Psoas muscle (tissue), 8 donors: ENCODE measurements around the gene DOHH. TPM values are rescaled to one million over a fixed set of nuclear protein-coding genes. Genes with fewer than 3 reads are reported as not detected.

Experiments used
- ATAC-seq, 4 donors: fragments of 200-7000 bp; cut with Tn5 transposase; one replicate each; pipeline ENCODE4 v1.9.1; 2020; ENCODE audit warnings: moderate library complexity in 3 of 4, mild to moderate bottlenecking in 2 of 4
- DNase-seq, 2 donors: peaks; one replicate each; pipeline ENCODE4 v3.0.0-alpha.2; 2020
- H3K27ac ChIP-seq: fragments of 200-600 bp; one replicate; pipeline ENCODE4 v1.8.0; 2022
- H3K27me3 ChIP-seq, 3 donors: fragments of 200-600 bp in 1 of 3; one replicate each; pipeline versions ENCODE4 v1.6.1 to v1.8.0; 2013 to 2022; ENCODE audit warnings: low read length in 2 of 3, mild to moderate bottlenecking in 2 of 3, moderate library complexity in 1 of 3; ENCODE audit not compliant: insufficient read depth in 3 of 3
- H3K36me3 ChIP-seq, 2 donors: fragments of 200-600 bp in 1 of 2; one replicate each; pipeline versions ENCODE4 v1.6.1 to v1.8.0; 2013 to 2022; ENCODE audit warnings: low read depth in 1 of 2, mild to moderate bottlenecking in 1 of 2, moderate library complexity in 1 of 2; ENCODE audit not compliant: insufficient read depth in 1 of 2
- H3K4me1 ChIP-seq: fragments of 200-600 bp; one replicate; pipeline ENCODE4 v1.8.0; 2022
- H3K4me3 ChIP-seq: fragments of 200-600 bp; one replicate; pipeline ENCODE4 v1.8.0; 2022; ENCODE audit warnings: mild to moderate bottlenecking
- H3K9me3 ChIP-seq: fragments of 200-600 bp; one replicate; pipeline ENCODE4 v1.8.0; 2022
- WGBS, 3 donors: extraction: QIAGEN DNeasy Blood & Tissue Kit; methylation state at CpG; one replicate each; pipeline versions ENCODE4 v1.1.6 to v1.1.7; 2013; 5-methylcytosine and 5-hydroxymethylcytosine counted together
- intact Hi-C, 2 donors: fragments of 100-400 bp; cut with DNase I; formaldehyde crosslinking; loops; one replicate each; pipeline versions ENCODE4 v1.11.0 to v1.14.2; 2022
- polyA plus RNA-seq, 3 donors: library from polyadenylated mRNA; stranded (reverse); fragments of 200-250 nt; gene quantifications; one replicate each; pipeline ENCODE4 v1.2.3, GENCODE V29; 2013
- total RNA-seq, 4 donors: library from RNA; stranded (reverse); fragmentation: NEBNext Ultra II Directional in 2 of 4; extraction: Animal tissue kit (Norgen Biotek cat#: 25700) in 2 of 4; gene quantifications; one replicate each; pipeline versions ENCODE4 v1.2.1 to v1.2.4, GENCODE V29; 2021 to 2023
- TF ChIP-seq, protein P1 (sequence below): fragments of 200-600 bp; IDR thresholded peaks from one replicate; pipeline ENCODE4 v1.8.0; 2022; ENCODE audit warnings: antibody characterized with exemption
- donor health status: healthy with polysubstance abuse.
- donor health status: DM: no; HTN: no; CAD: no; lungs with moderate emphysema.
- donor health status: Bipolar disorder and iron deficiency.
- donor health status: healthy.
- donor health status: DM: yes; HTN: yes; CAD: no.
- donor health status: DM: no; HTN: no; CAD: no.
- donor health status: DM: no; HTN: no; CAD: no.
- donor health status: DM: yes; HTN: yes; CAD: no.

DOHH gene
- total and polyA plus RNA-seq, 7 donors = 11.5 to 54.3 (median 21.8) TPM

DNA sequence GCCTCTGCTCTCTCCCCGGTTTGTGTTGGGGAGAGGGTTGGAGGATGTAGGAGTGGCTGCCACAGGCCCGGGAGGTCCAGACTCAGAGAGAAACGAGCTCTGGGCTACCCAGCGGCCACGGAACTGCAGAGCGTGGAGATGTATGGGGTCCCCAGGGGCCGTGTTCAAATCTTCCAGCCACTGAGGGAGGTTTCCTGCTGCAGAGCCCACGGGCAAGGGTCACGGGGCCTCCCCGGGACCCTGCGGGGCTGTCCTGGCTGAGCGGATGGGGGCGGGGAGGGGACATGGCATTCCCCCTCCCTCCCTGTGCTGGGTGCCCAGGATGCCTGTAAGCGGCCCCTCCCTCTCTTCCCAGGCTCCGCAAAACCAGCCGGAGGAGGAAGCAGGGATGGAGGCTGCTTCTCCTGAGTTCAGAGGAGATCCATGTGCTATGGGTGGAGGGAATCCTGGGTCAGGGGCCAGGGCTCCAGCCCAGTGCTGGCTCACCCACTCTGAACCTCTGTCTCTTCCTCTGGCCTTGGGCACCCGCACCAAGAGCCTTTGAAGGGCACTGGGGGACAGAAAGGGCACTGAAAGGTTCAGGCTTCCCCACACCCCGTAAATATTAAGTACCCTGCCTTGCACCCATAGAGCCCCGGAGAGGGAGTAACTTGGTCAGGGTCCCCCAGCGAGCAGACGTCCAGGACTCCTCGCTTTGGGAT lies 42.8 kb downstream of the DOHH start:
- Histone ChIP-seq H3K9me3 (no peaks in the 10 kb centered on the region), H3K27ac (peak overlapping the region; percentile 71), H3K36me3 (peaks cover 7 to 68% of the 10 kb centered on the region in 2 donors), H3K4me1 (peaks cover 28% of the 10 kb centered on the region), H3K4me3 (no peak overlapping the region), H3K27me3 (no peaks in the 10 kb centered on the region)
- DNase-seq (no peak), ATAC-seq (peak in 1 of 4 donors; percentile 3)
- WGBS, 3 donors = 57 to 72% (median 61%) methylated on average over 19 to 22 of the region's 22 CpGs
- TF ChIP-seq, protein P1, sequence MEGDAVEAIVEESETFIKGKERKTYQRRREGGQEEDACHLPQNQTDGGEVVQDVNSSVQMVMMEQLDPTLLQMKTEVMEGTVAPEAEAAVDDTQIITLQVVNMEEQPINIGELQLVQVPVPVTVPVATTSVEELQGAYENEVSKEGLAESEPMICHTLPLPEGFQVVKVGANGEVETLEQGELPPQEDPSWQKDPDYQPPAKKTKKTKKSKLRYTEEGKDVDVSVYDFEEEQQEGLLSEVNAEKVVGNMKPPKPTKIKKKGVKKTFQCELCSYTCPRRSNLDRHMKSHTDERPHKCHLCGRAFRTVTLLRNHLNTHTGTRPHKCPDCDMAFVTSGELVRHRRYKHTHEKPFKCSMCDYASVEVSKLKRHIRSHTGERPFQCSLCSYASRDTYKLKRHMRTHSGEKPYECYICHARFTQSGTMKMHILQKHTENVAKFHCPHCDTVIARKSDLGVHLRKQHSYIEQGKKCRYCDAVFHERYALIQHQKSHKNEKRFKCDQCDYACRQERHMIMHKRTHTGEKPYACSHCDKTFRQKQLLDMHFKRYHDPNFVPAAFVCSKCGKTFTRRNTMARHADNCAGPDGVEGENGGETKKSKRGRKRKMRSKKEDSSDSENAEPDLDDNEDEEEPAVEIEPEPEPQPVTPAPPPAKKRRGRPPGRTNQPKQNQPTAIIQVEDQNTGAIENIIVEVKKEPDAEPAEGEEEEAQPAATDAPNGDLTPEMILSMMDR = no peak
- intact Hi-C loops = no loop called here

DNA sequence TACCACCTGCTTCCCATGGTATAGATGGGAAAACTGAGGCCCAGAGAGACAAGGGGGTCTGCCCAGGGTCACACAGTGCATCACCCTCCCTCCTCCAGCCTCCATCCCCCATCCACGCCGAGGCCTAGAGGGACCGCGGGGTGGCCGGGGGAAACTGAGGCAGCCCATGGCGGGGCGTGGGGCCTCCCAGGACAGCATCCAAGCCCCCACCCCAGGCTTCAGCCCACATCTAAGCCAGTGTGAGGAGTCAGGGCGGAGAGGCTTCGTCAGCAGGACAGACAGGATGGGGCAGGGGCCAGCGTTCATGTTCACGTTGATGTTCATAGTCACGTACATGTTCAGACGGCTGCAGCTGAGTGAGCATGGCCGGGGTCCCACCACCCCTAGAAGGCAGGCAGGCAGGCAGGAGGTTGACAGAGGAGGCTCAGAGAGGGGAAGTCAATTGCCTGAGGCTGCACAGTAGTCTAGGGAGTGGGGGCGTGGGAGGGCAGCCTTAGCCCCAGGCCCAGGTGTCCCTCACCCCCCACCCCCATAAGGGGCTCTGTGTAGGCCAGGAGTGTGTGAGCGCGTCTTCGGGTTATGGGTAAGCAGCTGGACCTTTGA lies 43.4 kb downstream of the DOHH start:
- Histone ChIP-seq H3K36me3 (peaks cover 7 to 70% of the 10 kb centered on the region in 2 donors), H3K27ac (peak overlapping the region; percentile 71), H3K9me3 (no peaks in the 10 kb centered on the region), H3K27me3 (no peaks in the 10 kb centered on the region), H3K4me1 (peaks cover 28% of the 10 kb centered on the region), H3K4me3 (no peak overlapping the region)
- no peak for DNase-seq
- no peak for ATAC-seq
- intact Hi-C loops = no loop called here
- 76 to 82% (median 80%) methylated on average over 14 to 18 of the region's 18 CpGs for WGBS, 3 donors
- TF ChIP-seq, protein P1 = no peak

DNA sequence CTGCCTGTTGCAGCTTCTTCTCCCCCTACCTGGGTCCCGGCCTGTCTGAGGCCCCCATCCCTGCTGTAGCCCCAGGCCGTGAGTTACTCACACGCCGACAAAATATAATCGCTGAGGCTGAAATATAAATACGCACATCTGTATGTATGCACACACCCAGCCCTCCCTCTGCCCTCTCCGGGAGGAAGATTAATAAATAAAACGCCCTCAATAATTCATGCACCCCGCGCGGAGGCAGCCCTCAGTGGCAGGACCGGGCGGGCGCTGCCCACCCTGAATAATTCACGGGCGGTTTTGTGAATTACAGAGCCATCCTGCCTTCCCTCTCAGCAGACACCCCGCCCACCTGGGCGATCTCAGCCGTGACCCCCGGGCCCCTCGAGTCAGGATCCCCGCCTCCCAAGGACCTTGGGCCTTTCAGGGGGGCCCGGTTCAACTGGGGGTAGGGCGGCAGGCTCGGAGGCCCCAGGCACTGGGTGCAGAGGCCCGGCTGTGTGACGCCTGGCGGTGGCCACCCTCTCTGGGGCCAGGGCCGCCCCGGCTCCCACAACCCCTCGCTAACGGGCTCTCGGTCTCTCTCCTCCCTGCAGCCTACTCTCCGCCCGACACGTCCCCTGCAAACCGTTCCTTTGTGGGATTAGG lies 44.4 kb downstream of the DOHH start:
- Histone ChIP-seq H3K9me3 (no peaks in the 10 kb centered on the region), H3K27me3 (no peaks in the 10 kb centered on the region), H3K4me1 (peaks cover 28% of the 10 kb centered on the region), H3K27ac (no peak overlapping the region), H3K36me3 (peaks cover 7 to 64% of the 10 kb centered on the region in 2 donors), H3K4me3 (no peak overlapping the region)
- TF ChIP-seq, protein P1 = no peak
- intact Hi-C loops = no loop called here
- 80 to 88% (median 84%) methylated on average over 36 to 37 of the region's 37 CpGs for WGBS, 3 donors
- DNase-seq (no peak), ATAC-seq (no peak)

DNA sequence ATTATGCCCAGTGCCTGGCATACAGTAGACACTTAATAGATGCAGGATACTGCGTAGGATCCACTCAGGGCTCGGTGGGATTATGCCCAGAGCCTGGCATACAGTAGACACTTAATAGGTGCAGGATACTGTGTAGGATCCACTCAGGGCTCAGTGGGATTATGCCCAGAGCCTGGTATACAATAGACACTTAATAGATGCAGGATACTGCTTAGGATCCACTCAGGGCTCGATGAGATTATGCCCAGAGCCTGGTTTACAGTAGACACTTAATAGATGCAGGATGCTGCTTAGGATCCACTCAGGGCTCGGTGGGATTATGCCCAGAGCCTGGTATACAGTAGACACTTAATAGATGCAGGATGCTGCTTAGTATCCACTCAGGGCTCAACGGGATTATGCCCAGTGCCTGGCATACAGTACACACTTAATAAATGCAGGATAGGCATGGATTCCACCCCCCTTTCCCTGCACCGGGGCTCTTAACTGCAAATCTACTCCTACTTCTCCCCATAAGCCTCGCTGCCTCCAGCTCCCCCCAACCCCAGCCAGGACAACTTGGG lies 45.0 kb downstream of the DOHH start:
- WGBS, 3 donors = 82 to 85% (median 84%) methylated on average over 7 of the region's 7 CpGs
- TF ChIP-seq, protein P1 = no peak
- ATAC-seq (no peak), DNase-seq (no peak)
- Histone ChIP-seq H3K27ac (no peak overlapping the region), H3K4me1 (peaks cover 32% of the 10 kb centered on the region), H3K9me3 (no peaks in the 10 kb centered on the region), H3K36me3 (peaks cover 7 to 65% of the 10 kb centered on the region in 2 donors), H3K4me3 (no peak overlapping the region), H3K27me3 (no peaks in the 10 kb centered on the region)
- intact Hi-C loops = no loop called here
